HUES6 (cell line): ENCODE data around the gene PI4KA.
A peak's percentile ranks its signal among the peaks of the same experiment; 100 is the strongest.
"Not testable (repeated sequence)": the region's sequence is repeated elsewhere in the genome, so short reads cannot be mapped to it uniquely, and the experiment has no call there.

ENCODE experiments used
- H3K27ac ChIP-seq: 2 replicates; pipeline ENCODE4 v1.7.0; 2013; ENCODE audit warnings: low read depth, mild to moderate bottlenecking, low read length, inconsistent platforms
- H3K27me3 ChIP-seq: 2 replicates; pipeline ENCODE4 v1.6.1; 2013; ENCODE audit warnings: low read length; ENCODE audit not compliant: control insufficient read depth, insufficient read depth
- H3K36me3 ChIP-seq: 2 replicates; pipeline ENCODE4 v1.6.1; 2013; ENCODE audit warnings: low read length; ENCODE audit not compliant: control insufficient read depth, insufficient read depth
- H3K4me1 ChIP-seq: 2 replicates; pipeline ENCODE4 v1.6.1; 2013; ENCODE audit warnings: low read length; ENCODE audit not compliant: control insufficient read depth, insufficient read depth
- H3K4me3 ChIP-seq: 2 replicates; pipeline ENCODE4 v1.5.1; 2013; ENCODE audit warnings: low read depth, low read length
- H3K9ac ChIP-seq: one replicate; pipeline ENCODE4 v1.6.1; 2013; ENCODE audit warnings: mild to moderate bottlenecking, low read length
- H3K9me3 ChIP-seq: 2 replicates; pipeline ENCODE4 v1.6.1; 2013; ENCODE audit warnings: low read depth, low read length; ENCODE audit not compliant: control insufficient read depth, insufficient read depth

Gene PI4KA

DNA sequence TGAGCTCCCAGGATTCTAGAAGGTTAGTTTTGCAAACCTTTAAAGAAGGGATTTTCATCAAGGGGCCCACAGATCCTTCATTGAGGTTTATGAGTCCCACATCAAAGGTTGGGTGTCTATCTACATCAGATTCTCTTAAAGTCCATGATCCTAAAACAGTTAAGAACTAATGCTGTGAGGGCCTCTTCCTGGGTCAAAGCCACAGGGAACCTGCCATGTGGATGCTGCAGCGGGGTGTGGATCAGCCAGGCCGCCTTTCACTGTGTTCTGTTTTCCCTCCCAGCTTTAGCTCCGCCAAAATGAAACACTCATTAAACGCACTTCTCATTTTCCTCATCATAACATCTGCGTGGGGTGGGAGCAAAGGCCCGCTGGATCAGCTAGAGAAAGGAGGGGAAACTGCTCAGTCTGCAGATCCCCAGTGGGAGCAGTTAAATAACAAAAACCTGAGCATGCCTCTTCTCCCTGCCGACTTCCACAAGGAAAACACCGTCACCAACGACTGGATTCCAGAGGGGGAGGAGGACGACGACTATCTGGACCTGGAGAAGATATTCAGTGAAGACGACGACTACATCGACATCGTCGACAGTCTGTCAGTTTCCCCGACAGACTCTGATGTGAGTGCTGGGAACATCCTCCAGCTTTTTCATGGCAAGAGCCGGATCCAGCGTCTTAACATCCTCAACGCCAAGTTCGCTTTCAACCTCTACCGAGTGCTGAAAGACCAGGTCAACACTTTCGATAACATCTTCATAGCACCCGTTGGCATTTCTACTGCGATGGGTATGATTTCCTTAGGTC is 79.4 kb downstream of the PI4KA start:
- Histone ChIP-seq H3K9me3 (no peaks in the 10 kb centered on the region), H3K4me1 (peaks cover 20% of the 10 kb centered on the region), H3K9ac (no peak overlapping the region), H3K36me3 (no peaks in the 10 kb centered on the region), H3K27ac (no peak overlapping the region), H3K27me3 (no peaks in the 10 kb centered on the region), H3K4me3 (no peak overlapping the region)

DNA sequence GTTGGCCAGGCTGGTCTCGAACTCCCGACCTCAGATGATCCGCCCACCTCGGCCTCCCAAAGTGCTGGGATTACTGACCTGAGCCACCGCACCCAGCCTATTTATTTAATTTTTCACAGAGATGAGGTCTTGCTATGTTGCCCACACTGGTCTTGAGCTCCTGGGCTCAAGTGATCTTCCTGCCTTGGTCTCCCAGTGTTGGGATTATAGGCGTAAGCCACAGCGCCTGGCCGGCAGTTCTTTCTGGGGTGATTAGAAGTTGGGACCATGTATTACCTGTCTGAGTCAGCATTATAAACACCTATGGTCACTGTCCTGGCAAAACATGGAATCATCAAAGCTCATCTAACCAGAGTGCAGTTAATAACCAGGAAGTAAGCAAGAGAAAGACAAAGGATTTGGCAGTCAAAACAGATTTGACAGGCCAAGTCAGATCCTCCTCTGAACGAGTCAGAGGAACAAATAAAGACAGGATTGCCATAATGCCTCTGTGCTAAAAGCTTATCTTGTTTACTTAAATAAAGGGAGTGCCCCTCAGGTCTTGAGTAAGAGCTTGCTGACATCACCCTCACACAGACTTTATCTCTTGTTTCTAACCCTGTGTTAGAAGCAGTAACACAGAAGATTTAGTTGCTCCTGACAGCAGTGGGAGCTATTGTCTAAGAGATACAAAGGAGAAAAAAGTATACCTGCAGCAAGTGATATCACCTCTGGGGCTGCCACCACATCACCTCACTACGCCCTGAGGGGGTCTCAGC is 81.0 kb downstream of the PI4KA start:
- Histone ChIP-seq H3K36me3 (no peaks in the 10 kb centered on the region), H3K4me1 (peaks cover 12% of the 10 kb centered on the region; the same call in 1 of the 2 replicates), H3K4me3 (no peak overlapping the region), H3K27ac (0 out of 2 replicates have a peak overlapping the region, but pooled peaks have one; percentile 18), H3K9me3 (no peaks in the 10 kb centered on the region), H3K27me3 (no peaks in the 10 kb centered on the region), H3K9ac (no peak overlapping the region)

DNA sequence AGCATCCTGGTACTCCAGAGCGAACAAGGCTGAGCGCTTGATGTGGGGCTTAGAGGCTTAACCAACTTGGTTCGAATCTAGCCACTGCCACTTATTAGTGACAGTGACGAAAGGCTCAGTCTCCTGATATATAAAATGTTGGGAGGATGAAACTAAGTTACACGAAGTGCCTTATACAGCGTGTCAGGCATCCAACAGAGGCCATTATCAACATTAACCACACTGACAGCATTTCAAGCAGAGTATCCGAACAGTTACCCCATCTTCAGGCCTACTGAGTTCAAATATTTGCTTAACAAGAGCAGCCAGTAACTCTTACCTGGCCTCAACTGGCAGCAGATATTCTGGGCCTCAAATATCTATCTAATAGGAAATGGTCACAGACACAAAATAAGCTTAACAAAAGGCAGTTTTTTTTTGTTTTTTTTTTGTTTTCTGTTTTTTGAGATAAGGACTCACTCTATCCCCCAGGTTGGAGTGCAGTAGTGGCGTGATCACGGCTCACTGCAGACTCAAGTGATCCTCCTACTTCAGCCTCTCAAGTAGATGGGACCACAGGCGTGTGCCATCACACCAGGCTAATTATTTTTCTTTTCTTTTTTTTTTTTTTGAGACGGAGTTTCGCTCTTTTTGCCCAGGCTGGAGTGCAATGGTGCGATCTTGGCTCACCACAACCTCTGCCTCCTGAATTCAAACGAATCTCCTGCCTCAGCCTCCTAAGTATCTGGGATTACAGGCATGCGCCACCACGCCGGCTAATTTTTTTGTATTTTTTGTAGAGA is 81.8 kb downstream of the PI4KA start:
- H3K36me3 ChIP-seq, result no peaks in the 10 kb centered on the region
- H3K4me3 ChIP-seq, result no peak overlapping the region
- no peaks in the 10 kb centered on the region for H3K9me3 ChIP-seq
- H3K27ac ChIP-seq, result no peak overlapping the region
- no peaks in the 10 kb centered on the region for H3K27me3 ChIP-seq
- H3K4me1 ChIP-seq, result peaks cover 12% of the 10 kb centered on the region; the same call in 1 of the 2 replicates
- H3K9ac ChIP-seq, result no peak overlapping the region

DNA sequence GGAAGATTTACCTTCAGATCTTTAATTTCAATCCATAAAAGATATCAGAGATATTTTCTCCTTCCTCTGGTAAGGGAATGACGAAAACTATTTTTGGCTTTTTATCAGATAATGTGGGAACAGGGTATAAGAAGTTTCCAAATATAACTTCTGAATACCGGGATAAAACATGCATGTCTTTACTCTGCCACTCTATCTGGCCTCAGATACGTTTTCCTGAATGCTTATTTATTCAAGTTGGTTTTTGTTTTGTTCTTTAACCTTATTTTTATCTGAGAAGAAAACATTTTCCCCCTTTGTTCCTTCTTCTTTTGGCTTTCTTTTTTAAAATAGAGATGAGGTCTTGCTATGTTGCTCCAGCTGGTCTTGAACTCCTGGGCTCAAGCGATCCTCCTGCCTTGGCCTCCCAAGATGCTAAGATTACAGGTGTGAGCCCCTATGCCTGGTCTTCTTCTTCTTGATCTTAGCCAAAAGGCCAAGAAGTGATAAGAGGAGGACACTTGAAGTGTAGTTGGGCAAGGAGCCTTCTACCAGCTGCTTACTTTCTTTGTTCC is 83.2 kb downstream of the PI4KA start:
- Histone ChIP-seq H3K9me3 (no peaks in the 10 kb centered on the region), H3K27ac (no peak overlapping the region), H3K9ac (no peak overlapping the region), H3K4me3 (no peak overlapping the region), H3K36me3 (no peaks in the 10 kb centered on the region), H3K4me1 (peaks cover 12% of the 10 kb centered on the region; the same call in 1 of the 2 replicates), H3K27me3 (no peaks in the 10 kb centered on the region)

DNA sequence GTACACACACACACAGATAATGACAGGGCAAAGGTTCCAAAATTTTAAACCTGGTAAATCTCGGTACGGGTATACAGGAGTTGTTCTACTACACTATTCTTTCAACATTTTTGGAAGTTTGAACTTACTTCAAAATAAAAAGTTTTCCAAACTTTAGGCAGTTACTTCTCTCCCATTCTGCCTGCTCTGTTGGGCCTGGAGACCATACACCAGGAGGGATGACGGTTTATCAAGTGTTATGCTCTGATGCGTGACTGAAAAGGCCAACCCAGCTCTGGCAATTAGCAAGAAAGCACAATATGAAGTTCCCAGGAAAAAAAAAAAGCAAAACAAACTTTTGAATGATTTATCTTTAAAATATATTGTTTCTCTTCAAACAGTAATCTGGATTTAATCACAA is 83.7 kb downstream of the PI4KA start:
- H3K9me3 ChIP-seq, result no peaks in the 10 kb centered on the region
- H3K27ac ChIP-seq, result no peak overlapping the region
- no peaks in the 10 kb centered on the region for H3K27me3 ChIP-seq
- peaks cover 12% of the 10 kb centered on the region; the same call in 1 of the 2 replicates for H3K4me1 ChIP-seq
- no peak overlapping the region for H3K4me3 ChIP-seq
- H3K36me3 ChIP-seq, result no peaks in the 10 kb centered on the region
- no peak overlapping the region for H3K9ac ChIP-seq

DNA sequence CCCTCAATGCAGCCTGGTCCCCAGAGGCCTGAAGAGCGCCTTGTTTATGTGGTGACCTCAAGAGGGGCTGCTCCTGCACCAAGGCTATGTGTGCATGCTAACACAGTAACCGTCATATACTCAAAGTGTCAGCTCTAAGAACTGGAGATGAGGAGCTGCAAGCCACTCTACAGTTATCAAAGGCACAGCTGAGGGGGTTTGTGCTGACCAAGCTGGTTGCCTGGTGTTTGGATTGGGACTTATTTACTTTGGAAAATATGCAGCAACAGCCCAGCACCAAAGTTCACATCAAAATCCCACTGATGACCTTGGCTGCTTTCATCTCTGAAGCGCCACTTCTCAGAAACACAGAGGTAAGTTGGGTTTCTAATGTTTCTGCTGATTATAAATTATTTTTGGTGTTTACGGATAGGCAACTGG is 84.8 kb downstream of the PI4KA start, which contains the start of gene SERPIND1:
Gene SERPIND1, plus strand, starts transcription at position 321 of the 420 bp plus-strand sequence. CDS start 5,200 bp downstream, outside the sequence.
- H3K9ac ChIP-seq, result no peak within 1 kb of the TSS
- H3K9me3 ChIP-seq, result no peaks in the 10 kb centered on the region
- peaks cover 4% of the 10 kb centered on the region; the same call in 1 of the 2 replicates for H3K4me1 ChIP-seq
- no peaks in the 10 kb centered on the region for H3K27me3 ChIP-seq
- H3K27ac ChIP-seq, result no peak within 1 kb of the TSS
- no peaks in the 10 kb centered on the region for H3K36me3 ChIP-seq
- no peak within 1 kb of the TSS for H3K4me3 ChIP-seq

DNA sequence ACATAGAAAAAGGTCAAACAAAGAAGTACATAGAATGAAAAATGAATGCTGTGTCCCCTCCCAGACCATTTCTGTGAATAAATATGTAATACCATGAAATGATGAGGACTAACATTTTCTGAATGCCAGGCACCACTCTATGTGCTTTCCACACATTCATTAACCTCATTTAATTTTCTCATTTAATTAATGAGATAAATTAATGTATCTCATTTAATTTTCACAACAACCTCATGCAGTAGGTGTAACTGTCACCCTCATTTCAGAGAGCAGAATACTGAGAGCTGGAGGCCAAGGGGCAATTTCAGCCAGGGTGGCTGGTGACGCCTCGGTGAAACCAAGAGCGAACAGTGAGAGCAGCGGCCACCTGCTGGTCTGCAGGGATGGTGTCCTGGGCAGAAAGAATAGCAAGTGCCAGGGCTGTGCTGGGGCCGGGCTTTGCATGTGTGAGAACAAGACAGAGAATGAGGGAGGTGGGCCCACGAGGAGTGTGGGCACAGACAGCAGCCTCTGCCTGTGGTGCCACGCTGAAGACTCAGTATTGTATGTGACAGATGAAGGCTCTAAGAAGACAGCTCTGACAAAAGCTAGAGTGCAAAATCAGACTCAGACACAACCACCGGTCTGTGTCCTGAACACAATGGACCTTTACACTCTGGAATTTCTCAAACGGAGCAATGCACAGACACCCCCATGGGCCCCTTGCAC is 86.5 kb downstream of the PI4KA start:
- H3K9me3 ChIP-seq, result no peaks in the 10 kb centered on the region
- H3K4me3 ChIP-seq, result no peak overlapping the region
- no peak overlapping the region for H3K9ac ChIP-seq
- no peak overlapping the region for H3K27ac ChIP-seq
- H3K4me1 ChIP-seq, result no peaks in the 10 kb centered on the region
- H3K27me3 ChIP-seq, result no peaks in the 10 kb centered on the region
- no peaks in the 10 kb centered on the region for H3K36me3 ChIP-seq

DNA sequence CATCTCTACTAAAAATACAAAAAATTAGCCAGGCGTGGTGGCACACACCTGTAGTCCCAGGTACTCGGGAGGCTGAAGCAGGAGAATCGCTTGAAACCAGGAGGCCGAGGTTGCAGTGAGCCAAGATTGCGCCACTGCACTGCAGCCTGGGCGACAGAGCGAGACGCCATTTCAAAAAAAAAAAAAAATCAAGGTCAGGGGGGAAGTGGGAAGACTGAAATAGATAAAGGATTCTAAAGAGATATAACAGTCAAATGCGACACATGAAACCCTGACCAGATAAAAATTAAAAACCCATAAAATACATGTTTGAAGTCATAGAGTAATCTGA is 89.2 kb downstream of the PI4KA start:
- H3K4me1 ChIP-seq, H3K9ac ChIP-seq, H3K27ac ChIP-seq, H3K4me3 ChIP-seq, H3K36me3 ChIP-seq, H3K9me3 ChIP-seq, H3K27me3 ChIP-seq: not testable (repeated sequence)

DNA sequence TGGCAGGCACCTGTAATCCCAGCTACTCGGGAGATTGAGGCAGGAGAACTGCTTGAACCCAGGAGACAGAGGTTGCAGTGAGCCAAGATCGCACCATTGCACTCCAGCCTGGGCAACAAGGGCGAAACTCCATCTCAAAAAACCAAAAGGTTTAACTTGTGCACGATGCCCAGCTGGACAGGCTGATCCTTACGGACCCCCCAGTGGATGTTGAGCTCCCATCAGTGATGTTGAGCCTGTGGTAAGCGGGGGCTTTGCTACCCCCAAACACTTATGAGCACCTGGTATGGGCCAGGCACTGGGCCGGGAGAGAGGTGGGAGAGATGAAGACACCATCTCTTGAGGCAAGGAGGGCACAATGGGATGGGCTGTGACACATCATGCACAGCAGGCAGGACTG is 92.1 kb downstream of the PI4KA start:
- Histone ChIP-seq H3K27ac (no peak overlapping the region), H3K4me1 (no peaks in the 10 kb centered on the region), H3K36me3 (peaks cover 24% of the 10 kb centered on the region), H3K27me3 (no peaks in the 10 kb centered on the region), H3K9ac (no peak overlapping the region), H3K4me3 (no peak overlapping the region), H3K9me3 (no peaks in the 10 kb centered on the region)

DNA sequence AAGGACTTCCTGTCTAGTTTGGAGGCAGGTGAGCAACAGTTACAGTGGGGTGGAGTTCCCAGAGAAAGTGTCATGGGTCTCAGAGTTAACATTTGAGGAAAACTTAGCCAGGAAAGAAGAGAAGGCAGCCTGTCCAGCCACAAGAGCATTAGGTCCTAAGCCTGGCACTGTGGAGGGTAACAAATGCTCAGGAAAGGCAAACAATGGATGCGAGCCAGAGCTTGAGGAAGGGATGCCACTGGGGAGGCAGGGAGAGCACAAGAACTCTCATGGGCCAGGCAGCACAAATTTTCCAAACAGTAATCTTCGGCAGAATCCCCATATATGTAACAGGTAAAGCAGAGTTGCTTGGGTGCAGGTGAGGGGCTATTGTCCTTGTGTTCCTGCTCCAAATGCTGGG is 92.7 kb downstream of the PI4KA start:
- H3K27ac ChIP-seq, result no peak overlapping the region
- no peaks in the 10 kb centered on the region for H3K4me1 ChIP-seq
- H3K9ac ChIP-seq, result no peak overlapping the region
- no peaks in the 10 kb centered on the region for H3K27me3 ChIP-seq
- H3K36me3 ChIP-seq, result peaks cover 26% of the 10 kb centered on the region
- H3K9me3 ChIP-seq, result no peaks in the 10 kb centered on the region
- no peak overlapping the region for H3K4me3 ChIP-seq
